GM12878 (cell line): ENCODE results near the gene INTS7. TPM values are rescaled to one million over a fixed set of nuclear protein-coding genes. Genes with fewer than 3 reads are reported as not detected.
"Not testable (repeated sequence)": the region's sequence is repeated elsewhere in the genome, so short reads cannot be mapped to it uniquely, and the experiment has no call there.

Experiments
- ATAC-seq: fragments of 200-7000 bp; cut with Tn5 transposase; 3 replicates; pipeline ENCODE4 v1.9.1; 2020; ENCODE audit warnings: mild to moderate bottlenecking, moderate library complexity
- BruUV-seq: library from RNA; stranded (reverse); fragments of 400-500 nt; replicated peaks from 2 replicates; lab custom pipeline; 2021; lab: Mats Ljungman, UMichigan
- CTCF ChIA-PET: fragments of 300-600 bp; sonication (Branson Sonifier 250); formaldehyde crosslinking; extraction: SDS; loops from one replicate; lab custom pipeline; 2021; ENCODE audit warnings: inconsistent platforms; lab: Yijun Ruan, JAX
- POLR2A ChIA-PET: fragments of 350-600 bp; formaldehyde crosslinking; extraction: SDS; loops from one replicate; lab custom pipeline; 2021; ENCODE audit warnings: inconsistent platforms; lab: Charles Lee
- RAD21 ChIA-PET: fragments of 300-600 bp; sonication (Branson Sonifier 250); formaldehyde crosslinking; loops from one replicate; lab custom pipeline; 2023; ENCODE audit warnings: antibody characterized with exemption; ENCODE audit not compliant: unreplicated experiment; lab: Charles Lee
- SMC1A ChIA-PET: fragments of 300-600 bp; sonication (Branson Sonifier 250); formaldehyde crosslinking; loops from one replicate; lab custom pipeline; 2023; ENCODE audit not compliant: unreplicated experiment, uncharacterized antibody; lab: Charles Lee
- DNase-seq: peaks from one replicate; pipeline ENCODE4 v3.0.0-alpha.2; 2011; ENCODE audit warnings: low read depth, low spot score
- FAIRE-seq: peaks from 3 replicates; lab custom pipeline; 2011; peaks lifted over from hg19 to GRCh38; lab: Jason Lieb, UNC
- H2AFZ ChIP-seq: 2 replicates; pipeline ENCODE4 v1.6.0; 2011; ENCODE audit warnings: low read depth, low read length, control low read depth; ENCODE audit not compliant: control insufficient read depth
- H3K27ac ChIP-seq: 2 replicates; pipeline ENCODE4 v1.5.1; 2011; ENCODE audit warnings: control low read depth; ENCODE audit not compliant: control insufficient read depth, insufficient read depth
- H3K27me3 ChIP-seq, 2 experiments: replicated peaks in 1 of 2; 2 replicates each; pipeline versions ENCODE4 v1.6.0 to v1.6.1; 2011; ENCODE audit warnings: low read length in 1 of 2; ENCODE audit not compliant: control insufficient read depth in 2 of 2, insufficient read depth in 2 of 2
- H3K36me3 ChIP-seq, 2 experiments: 2 replicates each; pipeline ENCODE4 v1.5.1; 2011; ENCODE audit warnings: low read length in 1 of 2; ENCODE audit not compliant: control insufficient read depth in 2 of 2, insufficient read depth in 2 of 2
- H3K4me1 ChIP-seq: 2 replicates; pipeline ENCODE4 v1.6.1; 2011; ENCODE audit warnings: mild to moderate bottlenecking, low read length, moderate library complexity, mixed read lengths; ENCODE audit not compliant: control insufficient read depth, insufficient read depth
- H3K4me2 ChIP-seq: 2 replicates; pipeline ENCODE4 v1.6.0; 2011; ENCODE audit warnings: control low read depth; ENCODE audit not compliant: control insufficient read depth, insufficient read depth
- H3K4me3 ChIP-seq: fragments of 200-600 bp; sonication (generic); 2 replicates; pipeline ENCODE4 v1.5.1; 2016
- H3K79me2 ChIP-seq: 2 replicates; pipeline ENCODE4 v1.6.0; 2011; ENCODE audit warnings: low read length; ENCODE audit not compliant: control insufficient read depth, insufficient read depth
- H3K9ac ChIP-seq: 2 replicates; pipeline ENCODE4 v1.8.0; 2011; ENCODE audit warnings: low read length, control low read depth, mixed read lengths; ENCODE audit not compliant: control insufficient read depth, insufficient read depth
- H3K9me3 ChIP-seq: replicated peaks from 3 replicates; pipeline ENCODE4 v1.5.1; 2011; ENCODE audit warnings: mild to moderate bottlenecking, low read length; ENCODE audit not compliant: control insufficient read depth, insufficient read depth
- H4K20me1 ChIP-seq: 2 replicates; pipeline ENCODE4 v1.6.0; 2011; ENCODE audit not compliant: control insufficient read depth, insufficient read depth
- ETV6 ChIP-seq, 2 experiments: fragments of 450-650 bp in 1 of 2; IDR thresholded peaks in 1 of 2; conservative IDR thresholded peaks in 1 of 2; 2 replicates each; pipeline ENCODE4 v1.6.1; 2014; ENCODE audit warnings: antibody characterized with exemption in 1 of 2, borderline replicate concordance in 1 of 2, low read depth in 1 of 2, mild to moderate bottlenecking in 1 of 2, moderate library complexity in 1 of 2
- IKZF2 ChIP-seq, 2 experiments: fragments of 450-650 bp; IDR thresholded peaks; 2 replicates each; pipeline ENCODE4 v1.6.1; 2017; ENCODE audit warnings: mild to moderate bottlenecking in 2 of 2, moderate library complexity in 2 of 2
- JUNB ChIP-seq: IDR thresholded peaks from 2 replicates; pipeline ENCODE4 v1.6.1; 2016; ENCODE audit warnings: antibody characterized with exemption, mild to moderate bottlenecking
- NFYA ChIP-seq: IDR thresholded peaks from 2 replicates; pipeline ENCODE4 v1.6.1; 2011; ENCODE audit warnings: low read depth, mild to moderate bottlenecking, low read length, improper control_type of control experiment, borderline replicate concordance
- PAX5 ChIP-seq: IDR thresholded peaks from 2 replicates; pipeline ENCODE4 v1.6.1; 2011; ENCODE audit warnings: low read depth, low read length, borderline replicate concordance
- WGBS: methylation state at CpG from one replicate; pipeline ENCODE4 v1.1.6; 2016; ENCODE audit warnings: low lambda C conversion rate; ENCODE audit not compliant: insufficient replicate concordance, insufficient coverage; ENCODE audit errors: missing lambda C conversion rate; 5-methylcytosine and 5-hydroxymethylcytosine counted together
- in situ Hi-C: fragments of 300-500 bp; cut with MboI; formaldehyde crosslinking; loops from 9 replicates; pipeline ENCODE4 v1.14.3; 2018; ENCODE audit warnings: mixed read lengths
- intact Hi-C: fragments of 100-400 bp; cut with micrococcal nuclease; formaldehyde crosslinking; loops from one replicate; pipeline ENCODE4 v1.14.2; 2022; ENCODE audit not compliant: unreplicated experiment
- polyA plus RNA-seq, 11 experiments: library from polyadenylated mRNA; depleted of rRNA in 4 of 11; unstranded in 6 of 11; stranded (reverse) in 5 of 11; fragments of >200 nt; fragmentation: Nextera tagmentation in 4 of 11; fragmentation: Illumina TruSeq in 1 of 11; extraction: Ambion mirVana in 4 of 11; extraction: Trizol in 1 of 11; gene quantifications; 1 replicate in 1 of 11; 2 replicates in 10 of 11; pipeline versions ENCODE4 v1.2.1 to v1.2.3, GENCODE V29; 2011 to 2016; ENCODE audit warnings: inconsistent platforms in 2 of 11, missing spikeins in 2 of 11, low read depth in 1 of 11
- total RNA-seq, 4 experiments: library from RNA; depleted of rRNA in 3 of 4; stranded (reverse); fragments of >200 nt in 3 of 4; fragmentation: Illumina TruSeq in 1 of 4; extraction: Trizol in 1 of 4; gene quantifications; 2 replicates each; pipeline versions ENCODE4 v1.2.1 to v1.2.3, GENCODE V29; 2013 to 2021

Gene INTS7
- total and polyA plus RNA-seq, 10 of the 15 experiments (the other 5 are each of a cell fraction or from before 2014, with no cell fraction given) = 17.1 to 49.1 (median 26.8) TPM

DNA sequence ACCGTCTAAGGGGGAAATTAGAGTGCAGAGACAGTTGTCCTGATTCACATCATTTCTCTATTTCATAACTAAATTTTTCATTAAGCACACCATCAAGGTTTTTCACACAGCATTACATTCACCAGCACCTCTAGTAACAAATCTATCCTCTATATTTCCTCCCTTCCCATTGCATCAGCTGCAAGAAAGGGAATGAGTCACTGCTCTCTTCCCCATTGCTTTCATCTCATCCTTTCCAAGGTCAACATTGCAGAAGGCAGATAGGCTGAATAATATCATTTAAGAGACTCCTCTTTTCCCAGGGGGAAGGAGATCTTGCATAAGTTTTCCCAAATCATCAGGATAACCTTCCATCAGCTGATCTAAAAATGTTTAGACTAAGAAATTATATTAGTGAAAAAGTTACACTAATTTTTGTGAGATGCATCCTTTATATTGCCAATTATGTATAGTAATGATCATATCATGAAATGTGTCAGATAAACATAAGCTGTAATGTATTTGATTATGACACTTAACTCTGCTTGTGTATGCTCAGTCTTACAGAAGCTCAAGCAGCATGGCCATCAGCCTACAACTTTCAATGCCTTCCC is 4.3 kb downstream of the INTS7 start:
- peaks cover 3% of the 10 kb centered on the region for H3K9me3 ChIP-seq
- ChIA-PET RAD21 (interaction anchor here (0.8 to 6.0 kb wide), 12 partner anchors 9 to 354 kb away, joined by 3 to 107 read pairs (median 3); no protein-coding TSS in a partner anchor), CTCF (interaction anchor here (0.6 to 11.8 kb wide), 11 partner anchors 9 to 611 kb away, joined by 3 to 199 read pairs (median 6); partner anchors contain the start of gene NEK2), SMC1A (interaction anchor here (0.6 to 7.7 kb wide), 15 partner anchors 10 to 350 kb away, joined by 3 to 135 read pairs (median 4); no protein-coding TSS in a partner anchor), POLR2A (interaction anchor here (0.9 to 1.7 kb wide), 4 partner anchors 46 to 336 kb away, joined by 3 to 6 read pairs (median 3); no protein-coding TSS in a partner anchor)
- H3K4me2 ChIP-seq = peak overlapping the region; percentile 53
- no peak overlapping the region for H3K9ac ChIP-seq
- FAIRE-seq (no peak), DNase-seq (no peak), ATAC-seq (no peak)
- H3K4me1 ChIP-seq = peaks cover 31% of the 10 kb centered on the region
- H3K27ac ChIP-seq = peak overlapping the region; percentile 56; the same call in 1 of the 2 replicates
- 0% methylated on average over 1 of the region's 1 CpG for WGBS
- no peaks in the 10 kb centered on the region for H3K27me3 ChIP-seq
- TF ChIP-seq NFYA (no peak), PAX5 (no peak), ETV6 (conservative IDR thresholded peaks at IDR 0.05 in 1 of 2, IDR thresholded peaks at IDR 0.05 in 1 of 2; ENCODE audit: borderline replicate concordance in 1 of 2, low read depth in 1 of 2) (no peak), JUNB (no peak), IKZF2 (IDR thresholded peaks at IDR 0.05) (0 out of 4 replicates have a peak, but pooled peaks have one; percentile 6 to 18)
- peak overlapping the region; percentile 45; the same call in 1 of the 2 replicates for H3K4me3 ChIP-seq
- H3K36me3 ChIP-seq = no peaks in the 10 kb centered on the region; a peak in 1 of 4 replicates
- peaks cover 83% of the 10 kb centered on the region for H3K79me2 ChIP-seq
- no TSS peak for BruUV-seq
- no peaks in the 10 kb centered on the region; the same call in 1 of the 2 replicates for H4K20me1 ChIP-seq
- intact Hi-C loops (loop anchor here (5.0 to 10.0 kb wide), 2 partner anchors 94 to 456 kb away; partner anchors contain the start of gene SLC30A1), in situ Hi-C loops (no loop called here)
- no peak overlapping the region for H2AFZ ChIP-seq

DNA sequence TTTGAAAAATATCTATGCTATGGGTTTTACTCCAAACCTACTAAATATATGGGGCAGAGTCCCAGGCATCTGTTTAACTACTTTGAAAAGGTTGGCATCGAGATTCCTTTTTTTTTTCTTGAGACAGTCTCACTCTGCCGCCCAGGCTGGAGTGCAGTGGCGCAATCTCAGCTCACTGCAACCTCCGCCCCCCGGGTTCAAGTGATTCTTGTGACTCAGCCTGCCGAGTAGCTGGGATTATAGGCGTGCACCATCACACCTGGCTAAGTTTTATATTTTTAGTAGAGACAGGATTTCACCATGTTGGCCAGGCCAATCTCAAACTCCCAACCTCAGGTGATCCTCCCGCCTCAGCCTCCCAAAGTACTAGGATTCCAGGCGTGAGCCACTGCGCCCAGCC is 7.6 kb downstream of the INTS7 start:
- DNase-seq, H3K9me3 ChIP-seq, BruUV-seq, ATAC-seq, H3K27me3 ChIP-seq, H3K36me3 ChIP-seq, FAIRE-seq, intact Hi-C loops, H3K4me2 ChIP-seq, H4K20me1 ChIP-seq, in situ Hi-C loops, H2AFZ ChIP-seq, H3K4me3 ChIP-seq, H3K27ac ChIP-seq, H3K9ac ChIP-seq: not testable (repeated sequence)
- ChIA-PET SMC1A (interaction anchor here (0.7 to 3.0 kb wide), 6 partner anchors 8 to 330 kb away, joined by 3 to 17 read pairs (median 6); partner anchors contain the start of genes DTL and INTS7), POLR2A (interaction anchor here (0.8 kb wide), 1 partner anchor 13 kb away, joined by 4 read pairs; no protein-coding TSS in a partner anchor), RAD21 (interaction anchor here (1.2 kb wide), 1 partner anchor 8 kb away, joined by 3 read pairs; no protein-coding TSS in a partner anchor), CTCF (interaction anchor here (1.0 to 9.2 kb wide), 6 partner anchors 6 to 329 kb away, joined by 3 to 68 read pairs (median 6); partner anchors contain the start of genes DTL and INTS7)
- 95% methylated on average over 10 of the region's 10 CpGs for WGBS
- Histone ChIP-seq H3K79me2 (peaks cover 78% of the 10 kb centered on the region), H3K4me1 (peaks cover 28% of the 10 kb centered on the region)
